Measurements from ENCODE around the gene MEF2A.

MEF2A gene

GRCh38 chr15:99631255-99631654 lies 65.5 kb downstream of the MEF2A start:
- DNase-seq, result no peak
- peaks cover 80% of the 10 kb centered on the region for H3K36me3 Mint-ChIP-seq (ENCODE audit: low read depth)
- no peak overlapping the region for H3K27ac Mint-ChIP-seq
- H3K4me3 Mint-ChIP-seq, result no peak overlapping the region
- peaks cover 54% of the 10 kb centered on the region for H3K9me3 Mint-ChIP-seq
- no peaks in the 10 kb centered on the region for H3K4me1 Mint-ChIP-seq
- H3K27me3 Mint-ChIP-seq (ENCODE audit: low read depth, poor library complexity), result no peaks in the 10 kb centered on the region
- TF ChIP-seq CTCF (IDR thresholded peaks at IDR 0.05), result no peak

- Mint-ChIP-seq H3K36me3 (ENCODE audit: low read depth) (peaks cover 82% of the 10 kb centered on the region), H3K27me3 (ENCODE audit: low read depth, poor library complexity) (no peaks in the 10 kb centered on the region), H3K9me3 (peaks cover 59% of the 10 kb centered on the region), H3K4me3 (no peak overlapping the region), H3K27ac (no peak overlapping the region), H3K4me1 (no peaks in the 10 kb centered on the region)
- TF ChIP-seq CTCF (IDR thresholded peaks at IDR 0.05), result no peak
- DNase-seq, result no peak
Observed at GRCh38 chr15:99632521-99632920, 66.7 kb downstream of the MEF2A start.

- Mint-ChIP-seq H3K27ac (no peak overlapping the region), H3K4me3 (no peak overlapping the region), H3K27me3 (ENCODE audit: low read depth, poor library complexity) (no peaks in the 10 kb centered on the region), H3K9me3 (peaks cover 61% of the 10 kb centered on the region), H3K4me1 (no peaks in the 10 kb centered on the region), H3K36me3 (ENCODE audit: low read depth) (peaks cover 82% of the 10 kb centered on the region)
- DNase-seq, result no peak
- no peak for TF ChIP-seq CTCF (IDR thresholded peaks at IDR 0.05)
Observed at GRCh38 chr15:99633655-99634054, 67.9 kb downstream of the MEF2A start.

- no peaks in the 10 kb centered on the region for H3K27me3 Mint-ChIP-seq (ENCODE audit: low read depth, poor library complexity)
- peak overlapping the region; percentile 34 for H3K27ac Mint-ChIP-seq
- no peak for TF ChIP-seq CTCF (IDR thresholded peaks at IDR 0.05)
- H3K4me1 Mint-ChIP-seq, result no peaks in the 10 kb centered on the region
- no peak overlapping the region for H3K4me3 Mint-ChIP-seq
- peaks cover 80% of the 10 kb centered on the region for H3K36me3 Mint-ChIP-seq (ENCODE audit: low read depth)
- no peak for DNase-seq
- H3K9me3 Mint-ChIP-seq, result peaks cover 56% of the 10 kb centered on the region
Observed at GRCh38 chr15:99634576-99634975, 68.8 kb downstream of the MEF2A start.

GRCh38 chr15:99635145-99635544 lies 69.4 kb downstream of the MEF2A start:
- Mint-ChIP-seq H3K27me3 (ENCODE audit: low read depth, poor library complexity) (no peaks in the 10 kb centered on the region), H3K4me3 (no peak overlapping the region), H3K9me3 (peaks cover 52% of the 10 kb centered on the region), H3K36me3 (ENCODE audit: low read depth) (peaks cover 76% of the 10 kb centered on the region), H3K27ac (no peak overlapping the region), H3K4me1 (no peaks in the 10 kb centered on the region)
- no peak for TF ChIP-seq CTCF (IDR thresholded peaks at IDR 0.05)
- DNase-seq, result no peak

- TF ChIP-seq CTCF (IDR thresholded peaks at IDR 0.05), result no peak
- Mint-ChIP-seq H3K27me3 (ENCODE audit: low read depth, poor library complexity) (no peaks in the 10 kb centered on the region), H3K9me3 (peaks cover 47% of the 10 kb centered on the region), H3K4me3 (no peak overlapping the region), H3K36me3 (ENCODE audit: low read depth) (peaks cover 72% of the 10 kb centered on the region), H3K4me1 (no peaks in the 10 kb centered on the region), H3K27ac (no peak overlapping the region)
- no peak for DNase-seq
Observed at GRCh38 chr15:99635794-99636193, 70.0 kb downstream of the MEF2A start.

Measured in nephron progenitor cell (in vitro differentiated cells).